HepG2 (cell line): ENCODE measurements around the gene XXYLT1. TPM values are rescaled to one million over a fixed set of nuclear protein-coding genes. Genes with fewer than 3 reads are reported as not detected.
A peak's percentile ranks its signal among the peaks of the same experiment; 100 is the strongest.

Source experiments
- ERF ChIP-seq: IDR thresholded peaks from 2 replicates; pipeline ENCODE4 v1.6.1; 2018; ENCODE audit warnings: missing biosample characterization, missing genetic modification reagents
- GABPA ChIP-seq, 2 experiments: IDR thresholded peaks; 2 replicates each; pipeline ENCODE4 v1.6.1; 2011 to 2016; ENCODE audit warnings: low read depth in 2 of 2, low read length in 1 of 2, missing biosample characterization in 1 of 2, missing genetic modification characterization in 1 of 2
- KAT2B ChIP-seq: fragments of 150-350 bp; IDR thresholded peaks from 2 replicates; pipeline ENCODE4 v1.6.1; 2014; ENCODE audit warnings: low read depth, low read length, borderline replicate concordance
- KLF16 ChIP-seq, 2 experiments: sonication (generic) in 1 of 2; formaldehyde crosslinking in 1 of 2; IDR thresholded peaks; 2 replicates each; pipeline versions ENCODE4 v1.6.1 to v1.8.0; 2016 to 2023; ENCODE audit warnings: missing genetic modification reagents in 2 of 2, missing compliant biosample characterization in 1 of 2
- MEIS1 ChIP-seq: sonication (generic); formaldehyde crosslinking; IDR thresholded peaks from 2 replicates; pipeline ENCODE4 v1.9.0; 2021; ENCODE audit warnings: mild to moderate bottlenecking, missing genetic modification reagents, moderate library complexity, borderline replicate concordance
- NCOA2 ChIP-seq: sonication (generic); formaldehyde crosslinking; IDR thresholded peaks from 2 replicates; pipeline ENCODE4 v1.8.0; 2022; ENCODE audit warnings: inconsistent platforms
- NR3C1 ChIP-seq: sonication (generic); formaldehyde crosslinking; IDR thresholded peaks from 2 replicates; pipeline ENCODE4 v1.4.0; 2020; ENCODE audit warnings: missing genetic modification reagents
- PAF1 ChIP-seq: IDR thresholded peaks from 2 replicates; pipeline ENCODE4 v1.6.1; 2016; ENCODE audit warnings: missing genetic modification reagents, missing compliant biosample characterization
- PHB2 ChIP-seq: fragments of 450-650 bp; IDR thresholded peaks from 2 replicates; pipeline ENCODE4 v1.6.1; 2018; ENCODE audit not compliant: partially characterized antibody
- RORA ChIP-seq: sonication (generic); formaldehyde crosslinking; IDR thresholded peaks from 2 replicates; pipeline ENCODE4 v1.5.0; 2020; ENCODE audit warnings: mild to moderate bottlenecking, missing genetic modification reagents, moderate library complexity
- SMC3 ChIP-seq: IDR thresholded peaks from 2 replicates; pipeline ENCODE4 v1.6.1; 2011; ENCODE audit warnings: low read length, improper control_type of control experiment
- SOX6 ChIP-seq, 2 experiments: fragments of 450-650 bp in 1 of 2; sonication (generic) in 1 of 2; formaldehyde crosslinking in 1 of 2; IDR thresholded peaks; 2 replicates each; pipeline versions ENCODE4 v1.4.0 to v1.6.1; 2017 to 2020; ENCODE audit warnings: antibody characterized with exemption in 1 of 2, mild to moderate bottlenecking in 1 of 2, missing genetic modification reagents in 1 of 2
- TBX3 ChIP-seq: fragments of 450-650 bp; IDR thresholded peaks from 2 replicates; pipeline ENCODE4 v1.6.1; 2017; ENCODE audit warnings: antibody characterized with exemption, mild to moderate bottlenecking, inconsistent platforms, borderline replicate concordance
- ZFYVE20 ChIP-seq: sonication (generic); formaldehyde crosslinking; IDR thresholded peaks from 2 replicates; pipeline ENCODE4 v1.8.0; 2023; ENCODE audit warnings: low read depth, mild to moderate bottlenecking, moderate library complexity, missing genetic modification reagents, borderline replicate concordance
- ZNF205 ChIP-seq: IDR thresholded peaks from 2 replicates; pipeline ENCODE4 v1.6.1; 2018; ENCODE audit warnings: missing biosample characterization, missing genetic modification reagents
- ZNF7 ChIP-seq: IDR thresholded peaks from 2 replicates; pipeline ENCODE4 v1.6.1; 2016; ENCODE audit warnings: missing biosample characterization, missing genetic modification reagents
- ZSCAN30 ChIP-seq: sonication (generic); formaldehyde crosslinking; IDR thresholded peaks from 2 replicates; pipeline ENCODE4 v1.5.0; 2020; ENCODE audit warnings: mild to moderate bottlenecking, missing genetic modification reagents
- polyA plus RNA-seq, 8 experiments: library from polyadenylated mRNA; depleted of rRNA in 3 of 8; stranded (reverse) in 7 of 8; unstranded in 1 of 8; fragments of >200 nt; fragmentation: Illumina TruSeq in 4 of 8; extraction: Trizol in 4 of 8; gene quantifications; 2 replicates each; pipeline versions ENCODE4 v1.2.1 to v1.2.3, GENCODE V29; 2011 to 2016; ENCODE audit warnings: low read depth in 4 of 8, missing spikeins in 1 of 8, mixed read lengths in 1 of 8; ENCODE audit not compliant: insufficient read depth in 1 of 8
- total RNA-seq, 5 experiments: library from RNA; depleted of rRNA; stranded (reverse); fragments of >200 nt; fragmentation: Illumina TruSeq; extraction: Trizol; gene quantifications; 2 replicates each; pipeline ENCODE4 v1.2.3, GENCODE V29; 2016; ENCODE audit warnings: low read depth in 1 of 5
- TF ChIP-seq, protein P1 (sequence below): IDR thresholded peaks from 2 replicates; pipeline ENCODE4 v1.6.1; 2016; ENCODE audit warnings: missing compliant biosample characterization, missing genetic modification reagents, borderline replicate concordance
- TF ChIP-seq, protein P2 (sequence below): sonication (generic); formaldehyde crosslinking; IDR thresholded peaks from 2 replicates; pipeline ENCODE4 v1.9.0; 2021; ENCODE audit warnings: missing genetic modification reagents, borderline replicate concordance
- TF ChIP-seq, protein P3 (sequence below): sonication (generic); formaldehyde crosslinking; IDR thresholded peaks from 2 replicates; pipeline ENCODE4 v1.4.0; 2020; ENCODE audit warnings: missing genetic modification reagents
- TF ChIP-seq, protein P4 (sequence below), 2 experiments: fragments of 450-650 bp in 1 of 2; sonication (generic) in 1 of 2; formaldehyde crosslinking; IDR thresholded peaks; 2 replicates each; pipeline versions ENCODE4 v1.5.0 to v1.8.0; 2020 to 2022; ENCODE audit warnings: mild to moderate bottlenecking in 1 of 2, missing genetic modification reagents in 1 of 2
- TF ChIP-seq, protein P5 (sequence below): sonication (generic); formaldehyde crosslinking; IDR thresholded peaks from 2 replicates; pipeline ENCODE4 v1.4.0; 2020; ENCODE audit warnings: mild to moderate bottlenecking, missing genetic modification reagents

Gene XXYLT1
- total and polyA plus RNA-seq, 2 of the 13 experiments (the other 11 are each of a cell fraction or from before 2014, with no cell fraction given): 17.7 to 19.0 TPM

DNA sequence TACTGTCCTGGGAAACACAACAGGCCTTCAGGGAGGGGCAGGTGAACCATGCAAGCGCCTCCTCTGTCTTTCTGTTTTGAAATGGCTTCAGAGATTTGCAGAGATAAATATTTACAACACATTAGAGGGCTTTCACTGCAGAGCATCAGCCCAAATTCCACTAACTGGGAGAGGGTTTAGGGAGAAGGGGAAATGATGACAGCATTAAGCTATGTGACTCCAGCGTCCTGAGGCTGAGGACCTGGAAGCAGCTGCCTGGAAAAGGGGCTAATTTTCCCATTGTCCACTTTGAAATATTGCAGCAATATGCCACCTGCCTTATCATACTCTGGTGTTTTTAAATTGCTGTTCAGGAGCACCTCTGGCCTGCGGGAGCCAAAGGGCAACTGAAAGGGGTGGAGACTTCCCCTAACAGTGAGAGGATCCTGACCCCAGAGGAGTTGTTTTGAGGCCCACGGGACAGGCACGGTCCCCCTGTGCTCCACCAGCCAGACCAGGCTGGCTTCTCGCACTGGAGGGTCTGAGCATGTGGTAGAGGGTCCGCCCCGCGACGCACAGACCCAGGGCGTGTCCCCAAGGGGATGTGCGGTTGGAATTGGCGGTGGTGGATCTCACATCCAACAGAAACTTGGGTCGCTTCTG is 110.6 kb downstream of the XXYLT1 start (continued):
- TF ChIP-seq, protein P1, sequence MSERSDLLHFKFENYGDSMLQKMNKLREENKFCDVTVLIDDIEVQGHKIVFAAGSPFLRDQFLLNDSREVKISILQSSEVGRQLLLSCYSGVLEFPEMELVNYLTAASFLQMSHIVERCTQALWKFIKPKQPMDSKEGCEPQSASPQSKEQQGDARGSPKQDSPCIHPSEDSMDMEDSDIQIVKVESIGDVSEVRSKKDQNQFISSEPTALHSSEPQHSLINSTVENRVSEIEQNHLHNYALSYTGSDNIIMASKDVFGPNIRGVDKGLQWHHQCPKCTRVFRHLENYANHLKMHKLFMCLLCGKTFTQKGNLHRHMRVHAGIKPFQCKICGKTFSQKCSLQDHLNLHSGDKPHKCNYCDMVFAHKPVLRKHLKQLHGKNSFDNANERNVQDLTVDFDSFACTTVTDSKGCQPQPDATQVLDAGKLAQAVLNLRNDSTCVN: no peak
- TF ChIP-seq PAF1 (CRISPR knock-in tag) (no peak), RORA (CRISPR knock-in tag) (no peak), ZNF7 (CRISPR knock-in tag) (no peak), ZSCAN30 (no peak), NCOA2 (peak; percentile 89), MEIS1 (CRISPR knock-in tag) (peak; percentile 26; the same call in 1 of the 2 replicates), PHB2 (no peak), SOX6 (IDR thresholded peaks at IDR 0.05) (no peak), SOX6 (CRISPR knock-in tag; IDR thresholded peaks at IDR 0.05) (peak; percentile 98), TBX3 (peak; percentile 65; the same call in 1 of the 2 replicates), KAT2B (no peak), SMC3 (no peak), ZNF205 (0 out of 2 replicates have a peak, but pooled peaks have one; percentile 40), GABPA (IDR thresholded peaks at IDR 0.05; ENCODE audit: low read depth, low read length) (no peak), GABPA (CRISPR knock-in tag; IDR thresholded peaks at IDR 0.05; ENCODE audit: low read depth) (no peak), ZFYVE20 (no peak), KLF16 (CRISPR knock-in tag; IDR thresholded peaks at IDR 0.05) (peak in 1 of 2 experiments; percentile 41; a peak in 1 of 4 replicates), NR3C1 (CRISPR knock-in tag) (no peak), ERF (peak; percentile 45; the same call in 1 of the 2 replicates)
- TF ChIP-seq, protein P2, sequence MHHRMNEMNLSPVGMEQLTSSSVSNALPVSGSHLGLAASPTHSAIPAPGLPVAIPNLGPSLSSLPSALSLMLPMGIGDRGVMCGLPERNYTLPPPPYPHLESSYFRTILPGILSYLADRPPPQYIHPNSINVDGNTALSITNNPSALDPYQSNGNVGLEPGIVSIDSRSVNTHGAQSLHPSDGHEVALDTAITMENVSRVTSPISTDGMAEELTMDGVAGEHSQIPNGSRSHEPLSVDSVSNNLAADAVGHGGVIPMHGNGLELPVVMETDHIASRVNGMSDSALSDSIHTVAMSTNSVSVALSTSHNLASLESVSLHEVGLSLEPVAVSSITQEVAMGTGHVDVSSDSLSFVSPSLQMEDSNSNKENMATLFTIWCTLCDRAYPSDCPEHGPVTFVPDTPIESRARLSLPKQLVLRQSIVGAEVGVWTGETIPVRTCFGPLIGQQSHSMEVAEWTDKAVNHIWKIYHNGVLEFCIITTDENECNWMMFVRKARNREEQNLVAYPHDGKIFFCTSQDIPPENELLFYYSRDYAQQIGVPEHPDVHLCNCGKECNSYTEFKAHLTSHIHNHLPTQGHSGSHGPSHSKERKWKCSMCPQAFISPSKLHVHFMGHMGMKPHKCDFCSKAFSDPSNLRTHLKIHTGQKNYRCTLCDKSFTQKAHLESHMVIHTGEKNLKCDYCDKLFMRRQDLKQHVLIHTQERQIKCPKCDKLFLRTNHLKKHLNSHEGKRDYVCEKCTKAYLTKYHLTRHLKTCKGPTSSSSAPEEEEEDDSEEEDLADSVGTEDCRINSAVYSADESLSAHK: no peak
- TF ChIP-seq, protein P3, sequence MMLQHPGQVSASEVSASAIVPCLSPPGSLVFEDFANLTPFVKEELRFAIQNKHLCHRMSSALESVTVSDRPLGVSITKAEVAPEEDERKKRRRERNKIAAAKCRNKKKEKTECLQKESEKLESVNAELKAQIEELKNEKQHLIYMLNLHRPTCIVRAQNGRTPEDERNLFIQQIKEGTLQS (CRISPR knock-in tag): peak; percentile 83
- TF ChIP-seq, protein P4, sequence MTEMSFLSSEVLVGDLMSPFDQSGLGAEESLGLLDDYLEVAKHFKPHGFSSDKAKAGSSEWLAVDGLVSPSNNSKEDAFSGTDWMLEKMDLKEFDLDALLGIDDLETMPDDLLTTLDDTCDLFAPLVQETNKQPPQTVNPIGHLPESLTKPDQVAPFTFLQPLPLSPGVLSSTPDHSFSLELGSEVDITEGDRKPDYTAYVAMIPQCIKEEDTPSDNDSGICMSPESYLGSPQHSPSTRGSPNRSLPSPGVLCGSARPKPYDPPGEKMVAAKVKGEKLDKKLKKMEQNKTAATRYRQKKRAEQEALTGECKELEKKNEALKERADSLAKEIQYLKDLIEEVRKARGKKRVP (CRISPR knock-in tag; IDR thresholded peaks at IDR 0.05): peak in 1 of 2 experiments; percentile 96; a peak in 2 of 4 replicates
- TF ChIP-seq, protein P5, sequence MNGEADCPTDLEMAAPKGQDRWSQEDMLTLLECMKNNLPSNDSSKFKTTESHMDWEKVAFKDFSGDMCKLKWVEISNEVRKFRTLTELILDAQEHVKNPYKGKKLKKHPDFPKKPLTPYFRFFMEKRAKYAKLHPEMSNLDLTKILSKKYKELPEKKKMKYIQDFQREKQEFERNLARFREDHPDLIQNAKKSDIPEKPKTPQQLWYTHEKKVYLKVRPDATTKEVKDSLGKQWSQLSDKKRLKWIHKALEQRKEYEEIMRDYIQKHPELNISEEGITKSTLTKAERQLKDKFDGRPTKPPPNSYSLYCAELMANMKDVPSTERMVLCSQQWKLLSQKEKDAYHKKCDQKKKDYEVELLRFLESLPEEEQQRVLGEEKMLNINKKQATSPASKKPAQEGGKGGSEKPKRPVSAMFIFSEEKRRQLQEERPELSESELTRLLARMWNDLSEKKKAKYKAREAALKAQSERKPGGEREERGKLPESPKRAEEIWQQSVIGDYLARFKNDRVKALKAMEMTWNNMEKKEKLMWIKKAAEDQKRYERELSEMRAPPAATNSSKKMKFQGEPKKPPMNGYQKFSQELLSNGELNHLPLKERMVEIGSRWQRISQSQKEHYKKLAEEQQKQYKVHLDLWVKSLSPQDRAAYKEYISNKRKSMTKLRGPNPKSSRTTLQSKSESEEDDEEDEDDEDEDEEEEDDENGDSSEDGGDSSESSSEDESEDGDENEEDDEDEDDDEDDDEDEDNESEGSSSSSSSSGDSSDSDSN (CRISPR knock-in tag): peak; percentile 65; the same call in 1 of the 2 replicates
